Fibroblast of peridontal ligament (primary cell): Measurements from ENCODE around the gene CACNA1D.
"Not testable (repeated sequence)": the region's sequence is repeated elsewhere in the genome, so short reads cannot be mapped to it uniquely, and the experiment has no call there.

Source experiments
- DNase-seq: peaks from one replicate; pipeline ENCODE4 v3.0.0-alpha.2; 2010; ENCODE audit errors: extremely low read depth

The CACNA1D gene

GRCh38 chr3:53493963-53494791, at the start of gene CACNA1D:
Gene CACNA1D (plus strand): TSS chr3:53494611. CDS start chr3:53495167, 556 bp downstream.
- DNase-seq = no peak

GRCh38 chr3:53457068-53457467, 37.3 kb upstream of the CACNA1D start:
- no peak for DNase-seq

DNA sequence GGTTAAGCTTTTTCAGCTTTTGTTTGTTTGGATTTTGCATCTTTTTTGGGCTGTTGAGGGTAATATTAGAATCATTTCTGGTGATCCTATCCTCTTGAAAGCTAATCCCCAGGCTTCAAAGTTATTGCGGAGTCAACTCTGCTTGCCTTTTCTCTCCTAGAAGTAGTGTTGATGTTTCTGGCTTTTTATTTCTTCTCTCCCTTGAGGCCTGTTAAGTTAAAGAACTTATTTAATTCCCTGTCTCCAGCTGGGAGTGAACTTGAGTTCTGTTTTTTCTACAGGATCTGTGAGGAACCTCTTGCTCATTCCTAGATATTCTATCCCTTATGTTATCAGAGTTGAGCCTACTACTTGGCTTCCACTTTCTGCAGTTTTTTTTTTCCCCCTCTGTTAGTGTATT, 34.1 kb upstream of the CACNA1D start:
- no peak for DNase-seq

DNA sequence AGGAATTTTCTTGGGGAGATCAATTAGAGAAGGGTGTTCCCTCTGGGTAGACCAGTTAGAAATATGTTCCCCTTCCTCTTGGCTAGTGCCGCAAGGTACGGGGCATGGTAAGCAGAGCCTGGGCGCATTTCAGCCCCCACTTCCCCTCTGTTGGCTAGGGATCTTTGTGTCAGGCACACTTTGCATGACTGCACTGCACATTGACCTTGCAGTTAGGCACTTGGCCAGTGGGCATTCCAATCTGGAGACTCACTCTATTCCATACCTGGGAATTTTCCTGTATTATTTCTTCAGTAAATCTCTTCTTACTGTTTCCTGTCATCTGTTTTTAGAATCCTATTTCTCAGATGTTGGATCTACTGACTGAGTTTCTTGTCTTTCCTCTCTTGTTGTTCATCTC, 30.0 kb upstream of the CACNA1D start:
- no peak for DNase-seq

- DNase-seq = not testable (repeated sequence)
Measured at GRCh38 chr3:53469758-53470157, 24.7 kb upstream of the CACNA1D start.

- no peak for DNase-seq
Measured at GRCh38 chr3:53473422-53473821, 21.0 kb upstream of the CACNA1D start.

GRCh38 chr3:53476372-53476771, 18.0 kb upstream of the CACNA1D start:
- DNase-seq = not testable (repeated sequence)

DNA sequence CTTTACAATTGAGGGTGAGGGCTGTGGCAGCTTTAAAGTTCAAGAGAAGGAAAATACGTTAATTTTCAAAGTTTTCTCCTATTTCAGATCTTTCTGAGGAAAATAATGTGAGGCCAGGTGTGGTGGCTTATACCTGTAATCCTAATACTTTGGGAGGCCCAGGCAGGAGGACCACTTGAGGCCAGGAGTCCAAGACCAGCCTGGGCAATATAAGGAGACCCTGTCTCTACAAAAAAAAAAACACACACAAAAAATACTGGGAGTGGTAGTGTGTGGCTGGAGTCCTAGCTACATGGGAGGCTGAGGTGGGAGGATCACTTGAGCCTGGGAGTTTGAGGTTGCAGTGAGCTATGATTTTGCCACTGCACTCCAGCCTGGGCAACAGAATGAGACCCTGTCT, 16.7 kb upstream of the CACNA1D start:
- DNase-seq = not testable (repeated sequence)

DNA sequence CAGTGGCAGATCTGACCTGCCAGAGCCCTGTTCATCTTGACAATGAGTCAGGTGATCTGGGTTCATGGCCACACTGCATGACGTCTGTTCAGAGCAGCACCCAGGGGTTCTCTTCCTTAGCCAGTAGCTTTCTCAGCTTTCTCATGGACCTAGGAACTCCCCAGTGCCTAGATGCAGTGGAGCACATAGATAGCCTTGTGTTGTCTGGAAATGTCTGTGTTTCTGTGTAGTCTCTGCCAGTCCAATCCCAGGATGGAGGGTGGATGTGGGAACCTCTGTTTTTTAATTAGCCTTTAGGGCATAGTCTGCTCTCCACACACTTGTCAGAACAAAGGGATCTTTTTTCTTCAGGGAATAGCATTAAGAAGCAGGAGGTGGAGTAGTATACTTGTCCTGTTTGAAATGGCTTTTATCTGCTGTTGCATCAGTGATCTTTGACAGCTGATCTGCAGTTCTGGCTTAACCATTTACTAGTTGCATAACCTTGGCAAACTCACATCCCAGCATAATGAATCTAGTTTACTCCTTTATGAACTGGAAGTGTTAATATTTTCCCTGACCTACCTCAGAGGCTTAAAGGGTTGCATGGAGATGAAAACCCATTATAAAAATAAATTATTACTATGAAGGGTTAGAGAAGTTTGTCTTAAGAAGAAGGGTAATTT, 16.1 kb upstream of the CACNA1D start:
- DNase-seq = no peak

DNA sequence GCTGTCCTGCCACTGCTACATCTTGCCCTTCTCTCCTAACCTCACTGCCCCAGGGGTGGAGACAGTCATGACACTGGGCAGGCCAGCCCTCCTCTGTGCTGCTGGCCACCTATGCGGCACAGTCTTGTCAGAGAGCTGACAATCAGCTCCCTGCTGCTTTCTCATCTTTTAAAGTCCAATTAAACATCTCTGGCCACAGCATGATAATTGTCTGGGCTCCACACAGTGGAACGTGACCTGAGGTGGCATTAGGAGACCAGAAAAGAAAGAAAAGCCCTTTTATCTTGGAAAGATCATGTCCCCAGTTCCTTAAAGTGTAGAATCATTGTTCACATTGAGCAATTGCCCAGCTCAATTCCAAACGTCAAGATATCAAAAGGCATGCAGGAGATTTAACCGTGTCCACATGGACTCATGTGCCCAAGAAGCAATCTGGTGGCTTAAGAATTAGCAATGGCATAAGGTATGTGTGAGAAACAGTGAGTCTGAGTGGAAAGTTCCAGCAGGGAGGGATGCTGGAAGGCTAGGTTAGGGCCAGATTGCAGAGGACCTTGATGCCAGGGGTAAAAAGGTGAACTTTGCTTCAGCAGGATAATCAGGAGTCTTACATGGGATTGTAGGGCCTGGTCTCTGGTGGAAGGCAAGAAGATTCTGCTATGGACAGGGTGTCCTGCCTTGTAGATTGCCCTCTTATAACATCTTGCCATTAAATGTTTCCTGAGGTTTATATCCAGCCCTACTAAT, 15.3 kb upstream of the CACNA1D start:
- DNase-seq = no peak

DNA sequence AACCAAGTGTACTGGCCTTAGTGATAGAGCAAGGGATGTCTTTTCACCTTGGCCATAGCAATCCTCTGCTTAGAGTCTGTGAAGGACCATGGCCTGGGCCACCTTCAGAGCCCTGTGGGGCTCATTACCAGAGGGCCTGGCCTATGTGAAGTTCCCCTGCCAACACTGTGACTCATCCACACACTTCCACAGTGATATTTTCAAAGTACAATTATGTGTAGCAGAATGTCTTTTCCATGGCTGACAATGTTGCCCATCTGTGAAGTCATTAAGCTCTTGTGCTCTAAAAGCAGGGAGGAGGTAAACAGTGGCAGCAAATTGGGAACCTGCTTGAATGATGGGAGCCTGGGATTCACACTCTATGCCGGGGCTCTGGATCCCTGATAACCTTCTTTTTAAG, 12.2 kb upstream of the CACNA1D start:
- no peak for DNase-seq

DNA sequence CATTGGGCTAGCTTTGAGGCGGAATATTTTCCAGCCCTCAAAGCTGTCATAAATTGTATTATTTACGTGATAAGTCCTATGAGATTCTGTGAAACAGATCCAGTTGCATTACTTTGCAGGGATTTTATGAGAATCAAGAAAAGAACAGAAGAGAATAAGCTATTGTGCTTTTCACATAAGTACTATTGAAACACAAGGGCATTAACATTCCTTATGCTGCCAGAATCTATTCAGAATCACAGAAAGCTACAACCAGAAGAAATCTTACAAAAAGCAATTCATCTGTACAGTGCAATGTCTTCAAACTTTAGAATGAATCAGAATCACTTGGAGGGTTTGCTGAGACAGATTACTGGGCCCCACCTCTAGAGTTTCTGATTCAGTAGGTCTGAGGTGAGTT, 10.6 kb upstream of the CACNA1D start:
- DNase-seq = no peak

GRCh38 chr3:53484984-53485383, 9.4 kb upstream of the CACNA1D start:
- DNase-seq = no peak

DNA sequence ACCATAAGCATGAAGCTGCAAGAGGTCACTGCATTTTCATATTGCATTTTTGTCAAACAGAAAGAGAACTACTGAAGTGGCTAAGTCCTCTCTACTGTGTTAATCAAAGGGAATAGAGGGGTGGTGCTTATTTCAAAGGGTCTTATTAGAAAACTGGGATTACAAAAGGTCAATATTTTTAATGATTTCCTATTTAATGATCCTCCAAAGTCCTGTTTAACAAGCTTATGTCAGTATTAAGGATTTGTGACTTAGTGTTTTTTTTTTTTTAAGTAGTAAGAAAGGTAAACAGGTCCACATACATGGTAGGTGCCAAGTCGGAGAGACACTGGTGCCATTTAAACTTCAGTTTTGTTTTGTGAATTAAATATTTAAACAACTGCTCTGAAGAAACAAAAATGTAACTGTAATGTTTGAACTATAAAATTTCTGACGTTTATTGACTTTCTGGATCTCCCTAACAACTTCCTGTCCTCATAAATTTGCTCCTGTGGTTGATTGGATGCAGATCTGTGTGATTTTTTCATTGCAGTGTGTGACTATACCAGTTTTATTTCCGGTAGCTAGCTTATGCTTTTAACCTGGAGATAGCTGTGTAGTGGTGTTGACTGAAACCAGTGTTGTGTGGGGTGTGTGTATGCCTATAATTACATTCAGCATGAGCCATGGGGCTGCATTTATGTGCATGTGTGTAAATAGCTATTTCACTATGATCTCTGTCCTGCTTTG, 8.6 kb upstream of the CACNA1D start:
- DNase-seq = no peak

DNA sequence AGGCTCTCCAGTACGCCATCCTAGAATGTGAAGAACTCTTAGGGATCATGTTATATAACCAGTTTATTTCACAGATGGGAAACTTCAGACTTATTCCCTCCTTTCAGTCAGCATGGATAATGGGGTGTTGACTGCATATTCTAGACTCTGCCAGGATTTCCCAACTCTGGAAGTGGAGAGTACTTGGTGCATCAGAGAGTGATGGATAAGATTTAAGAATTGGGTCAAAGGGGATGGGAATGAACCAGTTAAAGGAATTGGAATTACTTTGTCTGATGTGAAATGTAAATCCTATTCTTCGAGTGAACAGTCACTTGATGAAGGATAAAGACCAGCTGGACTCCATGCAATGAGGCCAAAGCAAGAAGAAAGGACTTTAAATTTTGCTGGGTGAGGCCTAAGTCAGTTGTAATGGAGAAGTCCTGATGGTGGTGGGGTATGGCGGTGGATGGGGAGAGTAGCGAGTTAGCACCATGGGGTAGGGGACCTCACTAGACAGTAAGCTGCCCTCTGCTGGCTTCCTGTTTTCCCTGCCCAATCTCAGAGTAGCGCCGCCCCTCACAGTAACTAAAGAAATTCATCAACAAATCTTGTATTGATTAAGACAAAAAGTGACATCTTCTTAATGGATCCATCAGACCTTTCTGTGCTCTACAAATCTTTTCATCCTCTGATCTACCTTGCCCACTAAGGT, 7.3 kb upstream of the CACNA1D start:
- no peak for DNase-seq

DNA sequence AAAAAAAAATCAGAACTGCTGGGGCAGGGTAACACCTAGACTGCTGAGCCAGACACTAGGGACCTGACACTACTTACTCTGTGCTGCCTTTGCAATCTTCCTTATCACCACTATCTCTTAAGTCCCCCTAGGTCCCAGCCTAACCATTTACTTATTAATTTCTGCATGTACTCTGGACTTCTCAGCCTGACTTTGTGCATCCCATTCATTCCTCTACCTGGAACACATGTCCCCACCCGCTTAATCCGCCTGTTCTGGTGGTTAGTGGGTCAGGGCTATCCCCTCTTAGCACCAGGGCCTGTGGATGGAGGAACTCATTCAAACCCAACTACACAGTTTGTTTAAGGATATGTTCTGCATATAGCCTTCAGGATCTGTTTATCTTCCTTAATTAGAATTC, 5.0 kb upstream of the CACNA1D start:
- DNase-seq = no peak

GRCh38 chr3:53489787-53490458, 4.5 kb upstream of the CACNA1D start:
- no peak for DNase-seq

- no peak for DNase-seq
Measured at GRCh38 chr3:53490459-53490968, 3.9 kb upstream of the CACNA1D start.

GRCh38 chr3:53491276-53491675, 3.1 kb upstream of the CACNA1D start:
- DNase-seq = no peak

GRCh38 chr3:53493595-53493962, 832 bp upstream of the CACNA1D start:
- DNase-seq = no peak

GRCh38 chr3:53495146-53495519, 722 bp downstream of the CACNA1D start:
- no peak for DNase-seq
